ENCODE results near the gene HCN3. TPM values are rescaled to one million over a fixed set of nuclear protein-coding genes. Genes with fewer than 3 reads are reported as not detected.
A peak's percentile ranks its signal among the peaks of the same experiment; 100 is the strongest.

HCN3 gene
- total RNA-seq, 2 experiments from 2014 or later, result 1.5 TPM

GRCh38 chr1:155316922-155317321, 39.7 kb downstream of the HCN3 start:
- TF ChIP-seq CTCF (IDR thresholded peaks at IDR 0.05), result no peak
- Mint-ChIP-seq H3K36me3 (ENCODE audit: low read depth) (peaks cover 61% of the 10 kb centered on the region), H3K27me3 (no peaks in the 10 kb centered on the region), H3K4me1 (ENCODE audit: low read depth) (peaks cover 33% of the 10 kb centered on the region), H3K9me3 (no peaks in the 10 kb centered on the region), H3K27ac (no peak overlapping the region), H3K4me3 (no peak overlapping the region)
- ATAC-seq (no peak), DNase-seq (no peak)
- intact Hi-C loops (cut with micrococcal nuclease), result no loop called here
- ChIA-PET CTCF (interaction anchor here (0.9 to 1.5 kb wide), 2 partner anchors 65 to 66 kb away, joined by 3 to 5 read pairs; no protein-coding TSS in a partner anchor), POLR2A (interaction anchor here (1.7 kb wide), 1 partner anchor 44 kb away, joined by 5 read pairs; the partner anchor contains the start of gene CLK2)

- DNase-seq (no peak), ATAC-seq (no peak)
- CTCF ChIA-PET, result interaction anchor here (0.7 to 1.4 kb wide), 3 partner anchors 67 to 292 kb away, joined by 3 to 4 read pairs (median 3); partner anchors contain the start of gene MSTO1
- Mint-ChIP-seq H3K4me1 (ENCODE audit: low read depth) (peaks cover 34% of the 10 kb centered on the region), H3K4me3 (no peak overlapping the region), H3K27ac (no peak overlapping the region), H3K36me3 (ENCODE audit: low read depth) (peaks cover 51% of the 10 kb centered on the region), H3K27me3 (no peaks in the 10 kb centered on the region), H3K9me3 (no peaks in the 10 kb centered on the region)
- POLR2A ChIA-PET, result interaction anchor here (0.7 to 1.2 kb wide), 3 partner anchors 10 to 124 kb away, joined by 3 read pairs; partner anchors contain the start of gene FDPS
- no peak for TF ChIP-seq CTCF (IDR thresholded peaks at IDR 0.05)
- intact Hi-C loops (cut with micrococcal nuclease), result no loop called here
Measured at GRCh38 chr1:155318082-155318481, 40.8 kb downstream of the HCN3 start.

GRCh38 chr1:155319536-155319935, 42.3 kb downstream of the HCN3 start:
- H3K4me1 Mint-ChIP-seq (ENCODE audit: low read depth), result peaks cover 33% of the 10 kb centered on the region
- H3K27ac Mint-ChIP-seq, result no peak overlapping the region
- H3K9me3 Mint-ChIP-seq, result no peaks in the 10 kb centered on the region
- no peak overlapping the region for H3K4me3 Mint-ChIP-seq
- ChIA-PET CTCF (interaction anchor here (3.3 to 6.1 kb wide), 2 partner anchors 12 to 70 kb away, joined by 21 to 170 read pairs; partner anchors contain the start of gene FDPS), POLR2A (interaction anchor here (1.0 to 4.8 kb wide), 3 partner anchors 47 to 69 kb away, joined by 3 to 24 read pairs (median 3); partner anchors contain the start of gene CLK2)
- peaks cover 45% of the 10 kb centered on the region for H3K36me3 Mint-ChIP-seq (ENCODE audit: low read depth)
- H3K27me3 Mint-ChIP-seq, result no peaks in the 10 kb centered on the region
- ATAC-seq (no peak), DNase-seq (no peak)
- TF ChIP-seq CTCF (IDR thresholded peaks at IDR 0.05), result no peak
- intact Hi-C loops (cut with micrococcal nuclease), result no loop called here

DNA sequence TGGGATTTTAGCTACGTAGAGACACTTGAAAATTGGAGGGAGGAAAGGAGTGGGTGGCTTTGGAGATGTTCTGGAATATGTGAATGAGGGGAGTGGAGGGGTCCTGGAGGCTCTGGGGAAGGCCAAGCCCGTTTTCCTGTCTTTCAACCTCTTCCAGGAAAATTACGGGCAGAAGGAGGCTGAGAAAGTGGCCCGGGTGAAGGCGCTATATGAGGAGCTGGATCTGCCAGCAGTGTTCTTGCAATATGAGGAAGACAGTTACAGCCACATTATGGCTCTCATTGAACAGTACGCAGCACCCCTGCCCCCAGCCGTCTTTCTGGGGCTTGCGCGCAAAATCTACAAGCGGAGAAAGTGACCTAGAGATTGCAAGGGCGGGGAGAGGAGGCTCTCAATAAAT, 43.0 kb downstream of the HCN3 start:
- Mint-ChIP-seq H3K4me3 (peak overlapping the region; percentile 0), H3K27me3 (no peaks in the 10 kb centered on the region), H3K4me1 (ENCODE audit: low read depth) (peaks cover 36% of the 10 kb centered on the region), H3K9me3 (no peaks in the 10 kb centered on the region), H3K27ac (no peak overlapping the region), H3K36me3 (ENCODE audit: low read depth) (peaks cover 39% of the 10 kb centered on the region)
- CTCF ChIA-PET, result interaction anchor here (0.8 to 6.1 kb wide), 6 partner anchors 11 to 113 kb away, joined by 3 to 170 read pairs (median 4); partner anchors contain the start of gene FDPS
- DNase-seq, result no peak
- POLR2A ChIA-PET, result interaction anchor here (0.7 to 4.8 kb wide), 4 partner anchors 10 to 69 kb away, joined by 3 to 31 read pairs (median 14); partner anchors contain the start of gene FDPS
- no peak for TF ChIP-seq CTCF (IDR thresholded peaks at IDR 0.05)
- no peak for ATAC-seq
- intact Hi-C loops (cut with micrococcal nuclease), result loop anchor here (5.0 kb wide), 1 partner anchor 43 kb away; the partner anchor contains the start of gene HCN3

Data from activated CD8-positive, alpha-beta T cell treated with anti-CD3 and anti-CD28 coated beads for 36 hours (primary cell).